H1 (cell line): ENCODE measurements around the gene KCMF1. TPM values are rescaled to one million over a fixed set of nuclear protein-coding genes. Genes with fewer than 3 reads are reported as not detected.

Experiments
- BRCA1 ChIP-seq: IDR thresholded peaks from 2 replicates; pipeline ENCODE4 v1.6.1; 2012; ENCODE audit warnings: low read depth, low read length, improper control_type of control experiment
- RAD21 ChIP-seq, 2 experiments: IDR thresholded peaks in 1 of 2; conservative IDR thresholded peaks in 1 of 2; 2 replicates each; pipeline ENCODE4 v1.6.1; 2011; ENCODE audit warnings: low read depth in 2 of 2, low read length in 2 of 2, improper control_type of control experiment in 1 of 2, inconsistent platforms in 1 of 2, mild to moderate bottlenecking in 1 of 2, moderate library complexity in 1 of 2
- TAF1 ChIP-seq: IDR thresholded peaks from 2 replicates; pipeline ENCODE4 v1.6.1; 2011; ENCODE audit warnings: mild to moderate bottlenecking, low read depth, low read length
- polyA plus RNA-seq, 7 experiments: library from polyadenylated mRNA; depleted of rRNA in 3 of 7; stranded (reverse) in 5 of 7; unstranded in 2 of 7; fragments of >200 nt in 5 of 7; fragments of 200-250 nt in 2 of 7; gene quantifications; 1 replicate in 5 of 7; 2 replicates in 1 of 7; 4 replicates in 1 of 7; pipeline versions ENCODE4 v1.2.1 to v1.2.3, GENCODE V29; 2011 to 2013; ENCODE audit warnings: missing spikeins in 2 of 7, mixed read lengths in 2 of 7
- total RNA-seq: library from RNA; stranded (reverse); fragmentation: NEBNext Ultra II Directional; extraction: Animal tissue kit (Norgen Biotek cat#: 25700); gene quantifications from 2 replicates; pipeline ENCODE4 v1.2.1, GENCODE V29; 2021

The KCMF1 gene
- total and polyA plus RNA-seq, 2 of the 8 experiments (the other 6 are each of a cell fraction or from before 2014, with no cell fraction given) = 86.9 to 149 TPM

DNA sequence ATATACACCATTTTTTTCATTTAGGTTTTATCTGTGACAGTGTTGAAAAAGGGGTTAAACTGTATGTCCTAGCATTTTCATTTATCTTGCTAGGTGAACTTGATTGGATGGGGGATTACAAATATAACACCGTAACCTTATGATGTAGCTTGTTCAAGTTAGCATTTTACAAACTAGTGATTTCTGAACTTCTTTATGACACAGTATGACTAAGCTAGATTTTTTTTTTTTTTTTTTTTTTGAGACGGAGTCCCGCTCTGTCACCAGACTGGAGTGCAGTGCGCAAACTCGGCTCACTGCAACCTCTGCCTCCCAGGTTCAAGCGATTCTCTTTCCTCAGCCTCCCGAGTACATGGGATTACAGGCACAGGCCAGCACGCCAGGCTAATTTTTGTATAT is 47.1 kb downstream of the KCMF1 start (continued):
- TF ChIP-seq TAF1 (no peak), BRCA1 (no peak), RAD21 (IDR thresholded peaks at IDR 0.05 in 1 of 2, conservative IDR thresholded peaks at IDR 0.05 in 1 of 2; ENCODE audit: low read depth in 2 of 2, low read length in 2 of 2) (no peak)
- TF ChIP-seq, all 59 proteins: peak for 0
